ENCODE results near the gene TTYH3.

Gene TTYH3

GRCh38 chr7:2710901-2711551, 79.2 kb downstream of the TTYH3 start:
- DNase-seq: no peak

GRCh38 chr7:2711895-2712675, 80.3 kb downstream of the TTYH3 start:
- DNase-seq: no peak

DNA sequence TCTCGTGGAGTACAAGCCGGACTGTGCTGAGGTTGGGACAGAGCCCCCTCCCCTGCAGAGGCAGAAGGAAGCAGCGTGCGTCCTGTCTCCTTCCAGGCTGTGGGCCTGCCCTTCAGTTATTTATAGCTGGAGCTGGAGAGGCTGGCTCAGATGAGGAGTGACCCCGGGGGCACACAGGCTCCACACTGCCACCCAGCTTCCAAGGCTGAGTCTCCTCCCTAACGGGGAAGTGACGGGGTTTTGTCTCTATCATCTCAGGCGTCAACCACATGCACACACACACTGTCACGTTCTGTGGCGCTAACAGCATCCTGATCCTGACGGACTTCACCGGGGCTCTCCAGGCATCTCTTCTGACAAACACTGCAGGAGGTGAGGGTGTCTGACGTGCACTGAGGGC, 81.6 kb downstream of the TTYH3 start:
- no peak for DNase-seq

- DNase-seq: no peak
Observed at GRCh38 chr7:2713978-2714377, 82.2 kb downstream of the TTYH3 start.
